K562 (cell line): ENCODE measurements around the gene P2RY8. TPM values are rescaled to one million over a fixed set of nuclear protein-coding genes. Genes with fewer than 3 reads are reported as not detected.

Experiments used
- ESRRB ChIP-seq: fragments of 250-450 bp; sonication (Bioruptor Pico); IDR thresholded peaks from 2 replicates; pipeline ENCODE4 v1.5.0; 2020; ENCODE audit warnings: mild to moderate bottlenecking, moderate library complexity, borderline replicate concordance
- GTF2A2 ChIP-seq: IDR thresholded peaks from 2 replicates; pipeline ENCODE4 v1.6.1; 2016; ENCODE audit warnings: mild to moderate bottlenecking, missing genetic modification characterization, missing compliant biosample characterization
- ILF3 ChIP-seq: fragments of 450-650 bp; IDR thresholded peaks from 2 replicates; pipeline ENCODE4 v1.6.1; 2018; ENCODE audit warnings: antibody characterized with exemption, mild to moderate bottlenecking, moderate library complexity, borderline replicate concordance
- JUN ChIP-seq, 2 experiments: sonication (generic) in 1 of 2; formaldehyde crosslinking in 1 of 2; IDR thresholded peaks; 2 replicates each; pipeline versions ENCODE4 v1.6.1 to v1.8.0; 2012 to 2022; ENCODE audit warnings: borderline replicate concordance in 2 of 2, mild to moderate bottlenecking in 2 of 2, improper control_type of control experiment in 1 of 2, low read depth in 1 of 2, low read length in 1 of 2, missing genetic modification reagents in 1 of 2
- KDM1A ChIP-seq, 2 experiments: fragments of 450-650 bp; IDR thresholded peaks; 2 replicates each; pipeline ENCODE4 v1.6.1; 2016; ENCODE audit warnings: mild to moderate bottlenecking in 2 of 2
- MBD2 ChIP-seq: sonication (generic); IDR thresholded peaks from 2 replicates; pipeline ENCODE4 v1.6.1; 2016; ENCODE audit warnings: low read depth, borderline replicate concordance
- NR3C1 ChIP-seq: sonication (generic); formaldehyde crosslinking; IDR thresholded peaks from 2 replicates; pipeline ENCODE4 v1.8.1; 2022; ENCODE audit warnings: missing genetic modification reagents
- PHF21A ChIP-seq: fragments of 450-650 bp; IDR thresholded peaks from 2 replicates; pipeline ENCODE4 v1.6.1; 2017; ENCODE audit warnings: low read depth, borderline replicate concordance
- PURB ChIP-seq: sonication (generic); formaldehyde crosslinking; IDR thresholded peaks from 2 replicates; pipeline ENCODE4 v1.9.0; 2021; ENCODE audit warnings: low read depth, mild to moderate bottlenecking, missing genetic modification reagents
- RBM25 ChIP-seq: fragments of 200-400 bp; formaldehyde crosslinking; IDR thresholded peaks from 2 replicates; pipeline ENCODE4 v1.6.1; 2018; ENCODE audit warnings: low read length, low read depth, moderate library complexity; ENCODE audit not compliant: severe bottlenecking
- RCOR1 ChIP-seq, 2 experiments: IDR thresholded peaks; 2 replicates each; pipeline ENCODE4 v1.6.1; 2012; ENCODE audit warnings: low read depth in 2 of 2, low read length in 2 of 2, borderline replicate concordance in 1 of 2, improper control_type of control experiment in 1 of 2
- TARDBP ChIP-seq: fragments of 450-650 bp; IDR thresholded peaks from 2 replicates; pipeline ENCODE4 v1.6.1; 2016
- ZC3H4 ChIP-seq: sonication (generic); formaldehyde crosslinking; IDR thresholded peaks from 2 replicates; pipeline ENCODE4 v1.9.0; 2021; ENCODE audit warnings: missing genetic modification reagents, borderline replicate concordance
- polyA plus RNA-seq, 8 experiments: library from polyadenylated mRNA; depleted of rRNA in 4 of 8; stranded (reverse) in 5 of 8; unstranded in 3 of 8; fragments of >200 nt; fragmentation: Nextera tagmentation in 2 of 8; fragmentation: Illumina TruSeq in 1 of 8; extraction: Ambion mirVana in 2 of 8; extraction: Trizol in 1 of 8; gene quantifications; 2 replicates each; pipeline versions ENCODE4 v1.2.1 to v1.2.3, GENCODE V29; 2011 to 2014; ENCODE audit warnings: inconsistent platforms in 1 of 8, missing spikeins in 1 of 8
- total RNA-seq, 7 experiments: library from RNA; depleted of rRNA in 6 of 7; stranded (reverse); fragments of >200 nt in 6 of 7; fragmentation: Illumina TruSeq in 2 of 7; extraction: Trizol in 2 of 7; gene quantifications; 2 replicates each; pipeline versions ENCODE4 v1.2.1 to v1.2.3, GENCODE V29; 2011 to 2021; ENCODE audit warnings: low replicate concordance in 1 of 7

Gene P2RY8
- total and polyA plus RNA-seq, 9 of the 15 experiments (the other 6 are each of a cell fraction or from before 2014, with no cell fraction given) = 0.04 to 0.69 (median 0.08) TPM; not detected in 3

DNA sequence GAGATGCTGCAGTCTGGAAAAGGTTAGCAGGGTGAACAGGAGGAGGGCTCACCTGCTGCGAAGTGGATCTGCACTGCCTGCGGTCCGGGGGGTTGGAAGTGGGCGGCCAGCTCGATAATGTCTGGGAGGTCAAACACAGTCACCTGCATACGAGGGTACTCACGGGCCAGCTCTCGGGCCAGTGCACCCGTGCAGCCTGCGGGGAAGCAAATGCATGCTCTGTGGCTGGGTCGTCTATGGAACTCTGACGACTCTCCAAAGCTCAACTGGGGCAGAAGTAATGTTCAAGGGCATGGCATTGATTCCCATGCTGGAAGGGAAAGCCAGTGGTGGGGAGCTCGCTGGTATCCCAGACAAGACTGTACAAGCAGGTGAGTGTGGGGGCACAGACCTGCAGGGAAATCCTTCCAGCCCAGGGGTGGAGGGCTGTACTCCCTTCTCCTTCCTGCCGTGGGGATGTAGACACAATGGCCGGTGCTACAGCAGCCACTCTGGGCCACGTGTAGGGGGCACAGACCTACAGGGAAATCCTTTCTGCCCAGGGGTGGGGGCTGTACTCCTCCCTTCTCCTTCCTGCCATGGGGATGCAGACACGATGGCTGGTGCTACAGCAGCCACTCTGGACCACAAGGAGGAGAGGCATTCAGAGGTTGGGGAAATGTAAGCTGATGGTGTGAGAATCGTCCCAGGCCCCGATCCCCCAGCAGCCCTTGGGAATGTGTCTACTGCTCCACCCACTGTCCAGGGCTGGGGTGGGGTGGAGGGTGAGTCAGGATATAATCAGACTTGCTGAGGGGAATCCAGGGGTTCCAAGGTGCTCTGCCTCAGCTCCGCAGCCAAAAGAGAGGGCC lies 118.8 kb downstream of the P2RY8 start (continued):
- no peak for TF ChIP-seq TARDBP
- TF ChIP-seq NR3C1 (CRISPR knock-in tag) = no peak
- TF ChIP-seq GTF2A2 (tag) = no peak
- peak; percentile 82 for TF ChIP-seq RBM25
- TF ChIP-seq PURB (CRISPR knock-in tag) = no peak
- no peak for TF ChIP-seq ZC3H4
- no peak for TF ChIP-seq MBD2
- TF ChIP-seq PHF21A = no peak
- no peak for TF ChIP-seq JUN (IDR thresholded peaks at IDR 0.05; ENCODE audit: borderline replicate concordance, low read depth, low read length)
- TF ChIP-seq JUN (CRISPR knock-in tag; IDR thresholded peaks at IDR 0.05; ENCODE audit: borderline replicate concordance) = no peak
- TF ChIP-seq RCOR1 (IDR thresholded peaks at IDR 0.05; ENCODE audit: borderline replicate concordance in 1 of 2, low read depth in 2 of 2, low read length in 2 of 2) = 0 out of 4 replicates have a peak, but pooled peaks of 1 of the 2 experiments have one; percentile 21
- TF ChIP-seq KDM1A (IDR thresholded peaks at IDR 0.05) = peak in 1 of 2 experiments; percentile 27; a peak in 1 of 4 replicates
- no peak for TF ChIP-seq ESRRB (CRISPR knock-in tag)
- TF ChIP-seq ILF3 = no peak
